Non-pigmented ciliary epithelial cell (primary cell): ENCODE results near the gene CHMP6.
A peak's percentile ranks its signal among the peaks of the same experiment; 100 is the strongest.

Experiments
- DNase-seq: peaks from one replicate; pipeline ENCODE4 v3.0.0-alpha.2; 2010; ENCODE audit warnings: low read depth

CHMP6 gene

DNA sequence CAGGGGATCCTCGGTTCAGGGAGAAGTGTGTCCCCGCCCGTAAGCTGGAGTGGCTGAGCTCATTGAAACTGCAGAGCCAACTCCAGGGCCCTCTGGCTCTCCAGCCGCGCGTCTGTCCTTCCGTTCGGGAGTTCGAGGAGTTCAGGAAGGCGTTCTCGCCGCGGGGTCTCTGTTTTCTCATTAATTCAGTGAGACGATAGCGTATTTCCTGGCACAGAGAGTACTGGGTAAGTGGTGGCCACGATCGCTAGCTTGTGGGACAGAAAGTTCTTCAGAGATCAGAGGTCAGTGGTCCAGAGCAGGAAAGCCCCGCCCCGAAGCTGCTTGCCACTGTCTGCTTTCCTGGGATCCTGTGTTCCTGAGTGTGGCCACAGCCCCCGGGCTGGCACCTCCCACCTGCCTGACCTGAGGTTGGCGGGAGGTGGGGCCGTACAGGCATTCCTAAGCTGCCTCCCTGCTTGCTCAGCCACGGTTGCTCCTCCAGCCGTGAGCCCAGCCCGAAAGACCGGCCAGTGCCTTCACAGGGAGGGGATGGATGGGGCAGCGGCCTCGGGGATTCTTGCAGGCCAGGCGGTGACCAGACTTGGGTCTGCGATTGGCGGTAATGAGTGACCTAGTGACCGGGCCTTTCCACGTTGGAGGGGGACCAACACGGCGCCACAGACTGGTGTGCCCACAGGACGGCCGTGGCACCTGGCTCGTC is 52.2 kb downstream of the CHMP6 start:
- DNase-seq: no peak

DNA sequence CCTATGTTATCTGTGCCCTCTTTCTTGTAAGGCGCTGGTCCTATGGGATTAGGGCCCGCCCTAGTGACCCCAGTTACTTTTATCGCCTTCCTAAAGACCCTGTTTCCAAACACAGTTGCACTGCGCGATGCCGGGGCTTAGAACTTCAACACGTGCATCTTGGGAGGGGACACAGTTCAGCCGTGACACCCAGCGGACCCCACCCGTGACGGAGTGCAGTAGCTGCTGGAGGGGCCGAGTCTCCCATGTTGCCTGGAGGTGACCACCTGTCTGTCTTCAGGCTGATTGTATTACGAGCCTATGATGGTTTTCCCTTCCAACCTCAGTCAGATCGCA is 52.8 kb downstream of the CHMP6 start:
- no peak for DNase-seq

DNA sequence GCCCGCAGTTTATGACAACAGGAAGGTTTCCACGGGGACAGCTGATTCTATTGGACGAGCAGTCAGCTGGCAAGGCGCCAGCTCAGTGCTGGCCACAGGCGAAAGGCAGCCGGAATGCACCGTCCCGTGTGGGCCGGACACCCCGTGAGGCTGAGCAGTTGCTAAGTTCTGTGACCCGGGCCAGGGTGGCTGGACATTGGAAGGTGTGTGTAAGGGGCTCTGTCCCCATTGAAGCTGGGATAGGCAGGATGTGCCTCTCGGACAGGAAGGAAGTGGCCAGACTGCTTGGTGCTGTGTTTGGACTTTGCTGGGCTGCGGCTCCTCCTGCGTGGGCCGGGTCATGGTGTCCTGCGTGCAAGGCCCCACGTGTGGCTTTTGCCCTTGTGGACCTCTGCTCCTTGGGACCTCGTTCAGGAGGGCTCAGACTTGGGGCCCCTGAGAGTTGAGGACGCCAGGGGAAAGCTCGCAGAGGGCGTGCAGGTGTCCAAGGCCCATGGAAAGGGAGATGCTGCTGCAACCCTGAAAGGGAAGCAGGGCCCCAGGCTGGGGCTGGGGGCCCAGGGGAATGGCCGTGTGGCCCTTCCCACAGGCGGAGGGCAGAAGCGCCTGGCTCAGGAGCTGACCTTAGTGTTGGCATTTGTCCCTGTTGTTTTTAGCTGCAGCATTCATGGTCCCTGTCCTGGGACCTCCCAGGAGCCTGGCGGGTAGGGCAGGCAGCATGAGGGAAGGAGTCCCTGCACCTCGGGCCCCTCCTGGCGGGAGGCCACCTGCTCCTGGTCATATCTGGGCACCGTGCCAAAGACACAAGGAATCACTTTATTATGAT is 53.3 kb downstream of the CHMP6 start:
- peak; percentile 48 for DNase-seq

- no peak for DNase-seq
Measured at GRCh38 chr17:81045590-81046095, 54.0 kb downstream of the CHMP6 start.

DNA sequence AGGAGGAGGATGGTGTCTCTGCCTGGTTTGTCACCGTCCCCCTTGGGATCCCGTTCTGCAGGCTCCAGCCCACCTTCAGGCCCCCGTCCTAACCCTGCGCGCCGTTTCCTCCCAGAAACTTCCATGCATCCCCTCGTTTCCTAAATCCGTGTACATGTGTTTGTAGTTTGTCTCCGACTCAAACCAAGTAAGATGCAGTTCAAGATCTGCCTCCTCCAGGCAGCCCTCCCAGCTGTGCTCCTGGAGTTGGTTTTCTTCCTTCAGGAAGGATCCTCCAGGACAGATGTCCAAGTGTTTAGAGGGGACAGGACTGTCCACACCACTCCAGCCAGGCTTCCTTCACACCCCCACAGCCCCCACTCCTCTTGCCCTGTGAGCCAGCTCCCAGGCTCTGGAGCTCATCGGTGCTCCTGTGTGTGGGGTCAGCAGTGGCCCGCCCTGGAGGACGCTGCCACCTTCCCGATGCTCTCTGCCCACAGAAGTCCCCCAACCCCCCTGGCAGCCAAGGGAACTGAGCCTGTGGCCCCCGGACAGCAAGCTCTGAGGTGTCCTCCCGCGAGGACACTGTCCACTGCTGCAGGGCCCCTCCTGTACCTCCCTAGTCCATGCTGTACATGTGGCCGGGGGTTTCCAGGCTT is 54.6 kb downstream of the CHMP6 start:
- no peak for DNase-seq

DNA sequence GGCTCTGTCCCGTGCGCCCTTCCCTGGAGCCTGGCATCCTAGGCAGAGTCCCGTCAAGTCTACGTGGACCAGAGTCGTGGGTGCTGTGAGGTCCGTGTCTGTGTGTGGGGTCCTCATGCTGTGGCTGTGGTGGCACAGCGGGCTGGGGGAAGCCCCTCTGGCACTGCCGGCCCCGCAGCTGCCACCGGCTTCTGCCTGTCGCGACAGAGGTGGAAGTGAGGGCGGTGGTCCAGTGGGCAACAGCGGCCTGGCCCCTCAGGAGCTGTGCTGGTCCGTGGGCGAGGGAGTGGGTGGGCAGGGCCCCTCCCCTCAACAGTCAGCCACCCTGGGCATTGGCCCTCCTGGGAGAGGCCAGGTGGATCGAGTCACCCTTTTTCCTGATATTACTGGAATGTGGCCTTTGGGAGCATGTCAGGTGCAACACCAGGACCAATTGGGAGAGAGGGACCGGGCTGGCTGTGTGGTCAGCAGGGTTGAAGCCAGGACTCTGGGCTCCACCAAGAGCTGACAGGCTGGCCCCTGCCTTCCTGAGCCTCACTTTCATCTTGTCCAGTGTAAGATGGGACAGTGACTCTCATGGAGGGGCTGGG is 55.2 kb downstream of the CHMP6 start:
- DNase-seq: no peak

DNA sequence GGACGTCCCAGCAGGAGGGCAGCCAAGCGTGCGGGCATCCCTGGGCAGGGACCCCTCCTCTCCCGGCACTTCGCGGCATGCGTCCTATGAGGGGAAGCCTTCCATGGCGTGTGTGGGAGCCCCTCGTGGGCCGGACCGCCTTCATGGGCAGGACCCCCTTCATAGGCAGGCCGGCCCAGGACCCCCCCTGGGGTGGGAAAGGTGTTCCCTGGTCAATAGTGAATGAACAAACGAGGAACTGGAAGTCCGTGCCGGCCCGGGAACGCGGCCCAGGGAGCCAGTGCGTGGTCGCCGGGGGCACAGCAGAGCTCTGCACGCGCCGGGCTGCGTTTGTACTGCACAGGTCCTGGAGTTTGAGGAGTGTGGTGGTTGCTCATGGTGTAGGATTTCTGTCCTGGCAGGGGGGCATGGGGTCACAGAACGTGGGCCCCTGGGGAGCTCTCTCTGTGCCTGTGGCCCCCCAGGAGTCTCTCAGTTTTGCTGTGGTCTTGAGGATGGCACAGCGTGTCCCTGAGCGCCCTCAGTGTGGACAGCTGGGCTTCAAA is 57.3 kb downstream of the CHMP6 start:
- no peak for DNase-seq

DNA sequence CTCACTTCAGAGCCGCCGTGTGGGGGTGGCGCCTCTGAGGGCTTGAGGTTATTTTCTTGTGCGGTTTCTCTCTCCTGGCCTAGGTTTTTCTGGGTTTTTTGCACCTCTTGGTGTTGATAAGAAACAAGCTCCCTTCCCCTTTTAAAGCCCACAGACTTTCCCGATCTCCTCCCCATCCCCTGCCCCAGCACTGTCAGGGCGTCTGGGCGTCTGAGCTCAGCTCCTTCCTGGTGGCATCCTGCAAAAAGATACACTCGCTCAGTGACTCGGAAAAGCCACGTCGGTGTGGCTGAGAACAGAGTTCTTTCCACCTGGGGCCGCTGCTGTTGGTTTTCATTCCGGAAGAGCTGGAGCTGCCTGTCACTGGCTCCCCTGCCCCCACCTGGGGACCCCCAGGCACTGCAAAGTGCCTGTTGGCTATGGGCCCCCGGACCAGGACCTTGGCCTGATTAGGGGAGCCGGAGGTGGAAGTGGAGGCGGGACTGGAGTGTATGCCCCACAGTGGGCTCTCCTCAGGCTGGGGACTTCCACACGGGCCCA is 57.8 kb downstream of the CHMP6 start:
- no peak for DNase-seq
